Measurements from ENCODE around the gene TMEM63A. TPM values are rescaled to one million over a fixed set of nuclear protein-coding genes. Genes with fewer than 3 reads are reported as not detected.

Gene TMEM63A
- total RNA-seq, 1 experiment from 2014 or later = 31.4 TPM

GRCh38 chr1:225842788-225843425 is 39.3 kb downstream of the TMEM63A start:
- H3K4me3 ChIP-seq (ENCODE audit: low read depth in 2 of 2, low read length in 2 of 2) = no peak overlapping the region
- H3K4me1 ChIP-seq (ENCODE audit: control insufficient read depth, insufficient read depth, low read length) = 0 out of 2 replicates have a peak, but pooled peaks cover 5% of the 10 kb centered on the region
- ATAC-seq = no peak
- ChIA-PET POLR2A (no interaction called here), CTCF (interaction anchor here (0.7 kb wide), 1 partner anchor 25 kb away, joined by 3 read pairs; no protein-coding TSS in a partner anchor)
- DNase-seq (ENCODE audit: low read depth, low spot score) = no peak
- no peaks in the 10 kb centered on the region for H3K9me3 ChIP-seq (ENCODE audit: control insufficient read depth, insufficient read depth, low read depth, low read length)
- intact Hi-C loops (cut with micrococcal nuclease; ENCODE audit: unreplicated experiment) = no loop called here
- no peaks in the 10 kb centered on the region for H3K27me3 ChIP-seq (ENCODE audit: control insufficient read depth, insufficient read depth, low read length)
- no TSS peak for BruUV-seq (replicated peaks)
- TF ChIP-seq CTCF (IDR thresholded peaks at IDR 0.05) (no peak), REST (IDR thresholded peaks at IDR 0.05; ENCODE audit: insufficient read depth in 1 of 2, low read depth in 2 of 2, low read length in 1 of 2) (no peak), TCF7L2 (IDR thresholded peaks at IDR 0.05; ENCODE audit: low read depth, low read length) (no peak), SIN3A (IDR thresholded peaks at IDR 0.05; ENCODE audit: borderline replicate concordance, insufficient read depth, low read depth, low read length) (no peak), POLR2AphosphoS5 (IDR thresholded peaks at IDR 0.05; ENCODE audit: low read depth, low read length) (no peak)
- no peak overlapping the region for H3K27ac ChIP-seq (ENCODE audit: low read length)
- in situ Hi-C loops (cut with HindIII; ENCODE audit: low pct_unique_long_range_greater_than_20kb, low sequenced_read_pairs) = no loop called here
- H3K36me3 ChIP-seq (ENCODE audit: control insufficient read depth, insufficient read depth, low read length) = no peaks in the 10 kb centered on the region

GRCh38 chr1:225842074-225842473 is 40.1 kb downstream of the TMEM63A start:
- BruUV-seq (replicated peaks) = no TSS peak
- ChIA-PET POLR2A (no interaction called here), CTCF (interaction anchor here (0.7 kb wide), 1 partner anchor 24 kb away, joined by 3 read pairs; no protein-coding TSS in a partner anchor)
- ATAC-seq (no peak), DNase-seq (ENCODE audit: low read depth, low spot score) (no peak)
- Histone ChIP-seq H3K4me1 (ENCODE audit: control insufficient read depth, insufficient read depth, low read length) (0 out of 2 replicates have a peak, but pooled peaks cover 5% of the 10 kb centered on the region), H3K9me3 (ENCODE audit: control insufficient read depth, insufficient read depth, low read depth, low read length) (no peaks in the 10 kb centered on the region), H3K4me3 (ENCODE audit: low read depth in 2 of 2, low read length in 2 of 2) (no peak overlapping the region), H3K27ac (ENCODE audit: low read length) (no peak overlapping the region), H3K27me3 (ENCODE audit: control insufficient read depth, insufficient read depth, low read length) (no peaks in the 10 kb centered on the region), H3K36me3 (ENCODE audit: control insufficient read depth, insufficient read depth, low read length) (no peaks in the 10 kb centered on the region)
- intact Hi-C loops (cut with micrococcal nuclease; ENCODE audit: unreplicated experiment) (no loop called here), in situ Hi-C loops (cut with HindIII; ENCODE audit: low pct_unique_long_range_greater_than_20kb, low sequenced_read_pairs) (no loop called here)
- no peak for TF ChIP-seq SIN3A (IDR thresholded peaks at IDR 0.05; ENCODE audit: borderline replicate concordance, insufficient read depth, low read depth, low read length)
- no peak for TF ChIP-seq CTCF (IDR thresholded peaks at IDR 0.05)
- TF ChIP-seq REST (IDR thresholded peaks at IDR 0.05; ENCODE audit: insufficient read depth in 1 of 2, low read depth in 2 of 2, low read length in 1 of 2) = no peak
- TF ChIP-seq POLR2AphosphoS5 (IDR thresholded peaks at IDR 0.05; ENCODE audit: low read depth, low read length) = no peak
- TF ChIP-seq TCF7L2 (IDR thresholded peaks at IDR 0.05; ENCODE audit: low read depth, low read length) = no peak

Data from Panc1 (cell line).